Spleen (tissue), 7 donors: Measurements from ENCODE around the gene PFKM.

Source experiments
- CTCF ChIP-seq, 11 experiments: fragments of 200-600 bp in 7 of 11; fragments of 450-650 bp in 4 of 11; sonication (generic) in 4 of 11; IDR thresholded peaks in 8 of 11; conservative IDR thresholded peaks in 3 of 11; 1 replicate in 7 of 11; 2 replicates in 4 of 11; pipeline versions ENCODE4 v1.4.0 to v1.8.0; 2016 to 2021; ENCODE audit warnings: antibody characterized with exemption in 11 of 11, inconsistent platforms in 4 of 11, mild to moderate bottlenecking in 1 of 11
- POLR2A ChIP-seq, 3 donors: fragments of 450-650 bp; IDR thresholded peaks; one replicate each; pipeline ENCODE4 v1.5.1; 2017; ENCODE audit warnings: antibody characterized with exemption in 3 of 3, mild to moderate bottlenecking in 1 of 3
- POLR2AphosphoS5 ChIP-seq, 3 donors: sonication (generic); formaldehyde crosslinking; IDR thresholded peaks; one replicate each; pipeline ENCODE4 v1.5.1; 2017; ENCODE audit warnings: antibody characterized with exemption in 3 of 3
- donor health status: DM: no; HTN: no; CAD: no; lungs with moderate emphysema.
- donor health status: DM: no; HTN: no; CAD: no.
- donor health status: DM: no; HTN: no; CAD: no.

- TF ChIP-seq CTCF (IDR thresholded peaks at IDR 0.05 in 8 of 11, conservative IDR thresholded peaks at IDR 0.05 in 3 of 11), result peak in 7 of 11 experiments; percentile 12 to 49 (median 41)
- peak; percentile 47 to 64 (median 64) for TF ChIP-seq POLR2AphosphoS5 (IDR thresholded peaks at IDR 0.05)
- TF ChIP-seq POLR2A (IDR thresholded peaks at IDR 0.05), result no peak
Observed at GRCh38 chr12:48183091-48183875, 64.1 kb downstream of the PFKM start, which contains the start of gene CCDC184.
